Activated CD8-positive, alpha-beta memory T cell treated with anti-CD3 and anti-CD28 coated beads, Interleukin-2, amount 10 ng/mL, durations not matched to agents 7 days and 5 days (primary cell): Measurements from ENCODE around the gene MBTD1. TPM values are rescaled to one million over a fixed set of nuclear protein-coding genes. Genes with fewer than 3 reads are reported as not detected.

ENCODE experiments used
- ATAC-seq: fragments of 150-1000 bp; cut with Tn5 transposase; one replicate; pipeline ENCODE4 v1.10.0; 2021; ENCODE audit warnings: moderate library complexity
- CTCF ChIA-PET: fragments of 350-600 bp; sonication (Branson Sonifier 250); formaldehyde crosslinking; loops from one replicate; lab custom pipeline; 2021; ENCODE audit warnings: antibody characterized with exemption; lab: Charles Lee
- DNase-seq: peaks from one replicate; pipeline ENCODE4 v3.0.0-alpha.2; 2020
- H3K27ac Mint-ChIP-seq: one replicate; pipeline ENCODE4 v1.8.0; 2021; ENCODE audit warnings: mild to moderate bottlenecking, mixed read lengths
- H3K27me3 Mint-ChIP-seq: one replicate; pipeline ENCODE4 v1.8.0; 2021; ENCODE audit warnings: mixed read lengths
- H3K36me3 Mint-ChIP-seq: one replicate; pipeline ENCODE4 v1.8.0; 2021; ENCODE audit warnings: mild to moderate bottlenecking, mixed read lengths
- H3K4me1 Mint-ChIP-seq: one replicate; pipeline ENCODE4 v1.8.0; 2021; ENCODE audit warnings: mixed read lengths
- H3K4me3 Mint-ChIP-seq: one replicate; pipeline ENCODE4 v1.8.0; 2021; ENCODE audit warnings: mild to moderate bottlenecking, moderate library complexity, mixed read lengths
- H3K9me3 Mint-ChIP-seq: one replicate; pipeline ENCODE4 v1.8.0; 2022; ENCODE audit warnings: low read depth, mixed read lengths
- total RNA-seq, 2 experiments: library from RNA; stranded (reverse); gene quantifications; one replicate each; pipeline ENCODE4 v1.2.3, GENCODE V29; 2021

The MBTD1 gene
- total RNA-seq, 2 experiments from 2014 or later, result 10.4 to 11.0 TPM

DNA sequence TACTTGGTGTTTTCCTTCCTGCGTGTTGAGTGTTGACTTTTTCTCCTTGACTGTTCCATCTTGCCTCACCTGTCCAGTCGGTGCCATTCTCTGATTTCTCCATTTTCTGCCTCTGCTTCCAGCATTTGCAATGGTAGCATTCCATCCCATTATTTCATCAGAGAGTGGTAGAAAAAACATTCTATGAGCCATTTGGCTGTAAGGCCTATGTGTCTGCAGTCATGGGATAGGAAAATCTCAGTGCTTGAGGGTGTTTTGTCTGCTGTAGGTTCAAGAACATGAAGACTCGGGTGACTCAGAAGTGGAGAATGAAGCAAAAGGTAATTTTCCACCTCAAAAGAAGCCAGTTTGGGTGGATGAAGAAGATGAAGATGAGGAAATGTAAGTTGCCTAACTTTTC is 3.2 kb upstream of the MBTD1 start:
- Mint-ChIP-seq H3K27ac (peak overlapping the region; percentile 27), H3K9me3 (no peaks in the 10 kb centered on the region), H3K4me1 (peaks cover 47% of the 10 kb centered on the region), H3K4me3 (peak overlapping the region; percentile 46), H3K36me3 (peaks cover 34% of the 10 kb centered on the region), H3K27me3 (no peaks in the 10 kb centered on the region)
- DNase-seq (no peak), ATAC-seq (no peak)
- CTCF ChIA-PET, result no interaction called here

DNA sequence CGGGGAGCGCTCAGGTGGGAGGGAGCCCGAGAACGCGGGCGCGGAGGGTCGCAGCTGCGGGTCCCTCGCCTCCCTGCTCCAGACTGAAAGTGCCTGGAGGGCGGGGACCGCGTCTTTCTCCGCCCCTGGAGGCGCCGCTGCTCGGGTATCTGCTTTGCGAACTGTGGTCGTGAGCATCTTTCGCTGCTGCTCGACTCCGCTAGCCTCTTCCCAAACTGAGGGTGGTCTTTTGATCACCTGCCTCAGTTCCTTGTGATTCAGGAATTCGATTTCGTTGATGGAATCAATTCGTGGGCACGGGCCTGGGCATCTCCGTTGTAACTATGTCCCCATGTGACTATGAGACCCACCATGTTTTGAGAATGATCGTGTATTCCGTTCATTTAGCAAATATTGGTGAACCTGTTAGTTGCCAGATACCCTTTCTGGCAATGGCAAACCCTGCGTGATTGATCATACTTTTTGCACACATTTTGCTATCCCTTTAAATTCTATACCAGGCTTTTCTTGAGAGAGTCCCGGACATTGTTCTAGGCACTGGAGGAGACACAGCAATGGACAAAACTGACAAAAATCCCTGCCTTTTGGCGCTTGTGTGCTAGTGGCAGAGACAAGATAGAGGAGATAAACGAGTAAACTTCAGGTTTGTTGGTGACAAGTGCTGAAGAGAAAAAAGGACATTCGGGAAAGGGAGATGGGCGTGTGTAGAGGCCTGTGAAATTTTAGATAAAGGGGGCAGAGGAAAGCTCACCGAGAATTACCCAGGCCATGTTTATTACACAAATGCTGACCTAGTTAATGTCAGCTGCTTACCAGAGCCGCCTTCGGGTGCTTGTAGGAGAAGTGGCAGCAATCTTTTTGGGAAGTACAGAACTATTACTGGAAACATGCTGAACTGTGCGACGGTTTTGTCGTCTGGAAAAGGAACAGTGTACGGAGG is 1.4 kb upstream of the MBTD1 start:
- peak overlapping the region; percentile 97 for H3K27ac Mint-ChIP-seq
- H3K9me3 Mint-ChIP-seq, result no peaks in the 10 kb centered on the region
- CTCF ChIA-PET, result interaction anchor here (1.0 kb wide), 1 partner anchor 10 kb away, joined by 3 read pairs; no protein-coding TSS in a partner anchor
- peaks cover 55% of the 10 kb centered on the region for H3K4me1 Mint-ChIP-seq
- H3K27me3 Mint-ChIP-seq, result no peaks in the 10 kb centered on the region
- ATAC-seq, result no peak
- DNase-seq, result no peak
- H3K4me3 Mint-ChIP-seq, result peak overlapping the region; percentile 77
- H3K36me3 Mint-ChIP-seq, result peaks cover 24% of the 10 kb centered on the region

DNA sequence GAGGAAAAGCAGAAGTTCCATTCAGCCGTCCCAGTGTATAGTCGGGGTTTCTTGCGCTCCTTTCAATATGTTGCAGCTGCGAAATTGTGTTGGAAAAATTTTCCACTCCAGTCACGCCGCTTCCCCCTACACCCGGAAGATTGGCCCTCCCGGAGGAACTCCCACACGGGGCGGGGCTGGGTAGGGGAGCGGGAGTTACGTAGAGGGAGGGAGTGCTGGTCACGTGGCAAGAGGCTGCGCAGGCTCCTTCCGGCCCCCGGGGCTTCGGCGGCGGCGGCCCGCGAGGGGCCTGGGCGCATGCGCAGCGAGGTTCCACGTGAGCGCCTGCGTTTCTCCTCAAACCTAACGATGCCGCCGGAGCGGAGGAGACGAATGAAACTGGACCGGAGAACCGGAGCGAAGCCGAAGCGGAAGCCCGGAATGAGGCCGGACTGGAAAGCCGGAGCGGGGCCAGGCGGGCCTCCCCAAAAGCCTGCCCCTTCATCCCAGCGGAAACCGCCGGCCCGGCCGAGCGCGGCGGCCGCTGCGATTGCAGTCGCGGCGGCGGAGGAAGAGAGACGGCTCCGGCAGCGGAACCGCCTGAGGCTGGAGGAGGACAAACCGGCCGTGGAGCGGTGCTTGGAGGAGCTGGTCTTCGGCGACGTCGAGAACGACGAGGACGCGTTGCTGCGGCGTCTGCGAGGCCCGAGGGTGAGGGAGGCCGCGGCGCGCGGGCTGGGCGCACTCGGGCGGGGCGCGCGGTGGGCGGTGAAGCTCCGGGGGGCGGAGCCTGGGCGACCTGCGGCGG is 581 bp upstream of the MBTD1 start, which contains the start of gene UTP18:
TSS of gene UTP18 (plus strand) at position 310 of the 787 bp plus-strand sequence. CDS start at position 349, 39 bp downstream.
- H3K9me3 Mint-ChIP-seq, result no peaks in the 10 kb centered on the region
- peak; percentile 84 for ATAC-seq
- peak within 1 kb of the TSS; percentile 77 for H3K4me3 Mint-ChIP-seq
- CTCF ChIA-PET, result interaction anchor here (1.0 kb wide), 1 partner anchor 9 kb away, joined by 3 read pairs; no protein-coding TSS in a partner anchor
- peak within 1 kb of the TSS; percentile 97 for H3K27ac Mint-ChIP-seq
- no peaks in the 10 kb centered on the region for H3K27me3 Mint-ChIP-seq
- peaks cover 22% of the 10 kb centered on the region for H3K36me3 Mint-ChIP-seq
- DNase-seq, result peak; percentile 97
- peaks cover 54% of the 10 kb centered on the region for H3K4me1 Mint-ChIP-seq

GRCh38 chr17:51258756-51259563 is 889 bp downstream of the MBTD1 start:
- CTCF ChIA-PET, result interaction anchor here (0.8 kb wide), 1 partner anchor 23 kb away, joined by 3 read pairs; no protein-coding TSS in a partner anchor
- H3K9me3 Mint-ChIP-seq, result no peaks in the 10 kb centered on the region
- H3K4me3 Mint-ChIP-seq, result peak overlapping the region; percentile 77
- peaks cover 26% of the 10 kb centered on the region for H3K36me3 Mint-ChIP-seq
- H3K4me1 Mint-ChIP-seq, result peaks cover 57% of the 10 kb centered on the region
- ATAC-seq, result no peak
- peak overlapping the region; percentile 72 for H3K27ac Mint-ChIP-seq
- no peaks in the 10 kb centered on the region for H3K27me3 Mint-ChIP-seq
- DNase-seq, result peak; percentile 50

DNA sequence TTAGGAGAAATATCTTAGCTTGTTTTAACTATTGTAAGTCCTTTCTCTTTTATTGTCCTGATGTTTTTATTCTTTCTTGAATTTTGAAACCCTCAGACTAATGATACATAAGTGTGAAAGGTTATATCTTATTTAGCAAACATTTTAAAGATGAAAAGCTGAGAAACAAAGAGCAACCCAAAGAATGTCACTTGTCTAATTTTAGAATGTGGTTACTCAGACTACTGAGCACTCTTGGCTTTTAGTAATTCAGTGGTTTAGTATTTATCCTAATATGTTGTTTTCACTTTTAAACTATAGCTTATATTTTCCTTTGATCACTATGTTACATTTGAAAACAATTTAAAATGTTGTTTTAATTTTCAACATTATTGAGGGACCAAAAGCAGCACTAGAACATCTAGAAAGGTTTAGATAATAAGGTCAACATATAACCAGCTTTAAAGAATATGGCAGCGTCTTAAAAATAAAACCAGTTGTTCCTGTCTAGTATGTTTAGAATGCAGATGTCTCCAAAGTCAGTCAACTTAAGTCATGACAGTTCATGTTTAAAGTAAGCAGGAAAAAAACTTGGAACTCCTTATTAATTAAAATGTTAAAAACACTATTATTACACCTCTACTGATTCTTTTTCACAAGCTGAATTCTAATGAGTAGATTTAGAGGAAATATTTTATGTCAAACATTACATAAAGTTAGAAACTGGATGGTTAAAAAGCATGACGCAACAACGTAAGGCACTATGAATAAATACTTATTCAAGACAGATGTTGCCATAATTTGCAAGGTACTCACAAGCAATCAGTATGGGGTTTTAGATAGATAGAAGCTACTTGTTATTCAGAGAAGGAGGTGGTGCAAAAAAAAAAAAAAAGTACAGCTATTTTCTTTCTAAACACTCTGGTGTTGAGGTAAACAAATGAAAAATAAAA is 2.4 kb downstream of the MBTD1 start:
- Mint-ChIP-seq H3K27ac (no peak overlapping the region), H3K27me3 (no peaks in the 10 kb centered on the region)

DNA sequence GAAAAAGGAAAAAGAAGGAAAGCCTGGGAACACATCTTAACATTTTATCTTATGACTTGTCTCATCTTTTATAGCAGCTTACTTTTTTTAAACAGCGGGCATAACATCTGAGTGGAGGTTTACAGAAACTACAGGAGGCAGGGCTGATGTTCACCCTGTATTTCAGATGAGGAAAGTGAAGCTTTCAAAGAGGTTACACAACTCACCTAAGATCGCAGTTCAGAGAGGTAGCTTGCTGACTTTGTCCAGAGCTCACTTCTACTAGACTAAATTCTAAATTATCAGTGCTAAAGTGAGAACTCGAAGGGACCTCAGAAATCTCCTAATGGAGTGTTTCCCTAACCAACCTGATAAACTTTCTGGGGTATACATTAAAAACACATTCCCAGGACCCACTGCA is 3.7 kb downstream of the MBTD1 start:
- H3K36me3 Mint-ChIP-seq, result peaks cover 30% of the 10 kb centered on the region
- no peaks in the 10 kb centered on the region for H3K27me3 Mint-ChIP-seq
- CTCF ChIA-PET, result no interaction called here
- ATAC-seq, result no peak
- no peak for DNase-seq
- H3K27ac Mint-ChIP-seq, result no peak overlapping the region
- no peak overlapping the region for H3K4me3 Mint-ChIP-seq
- H3K4me1 Mint-ChIP-seq, result peaks cover 46% of the 10 kb centered on the region
- H3K9me3 Mint-ChIP-seq, result no peaks in the 10 kb centered on the region

More for the DNA sequence above, 2.4 kb downstream of the MBTD1 start:
- DNase-seq (no peak), ATAC-seq (no peak)
- CTCF ChIA-PET, result interaction anchor here (0.5 kb wide), 1 partner anchor 23 kb away, joined by 3 read pairs; no protein-coding TSS in a partner anchor
- Mint-ChIP-seq H3K4me3 (peak overlapping the region; percentile 10), H3K9me3 (no peaks in the 10 kb centered on the region), H3K4me1 (peaks cover 50% of the 10 kb centered on the region), H3K36me3 (peaks cover 22% of the 10 kb centered on the region)

DNA sequence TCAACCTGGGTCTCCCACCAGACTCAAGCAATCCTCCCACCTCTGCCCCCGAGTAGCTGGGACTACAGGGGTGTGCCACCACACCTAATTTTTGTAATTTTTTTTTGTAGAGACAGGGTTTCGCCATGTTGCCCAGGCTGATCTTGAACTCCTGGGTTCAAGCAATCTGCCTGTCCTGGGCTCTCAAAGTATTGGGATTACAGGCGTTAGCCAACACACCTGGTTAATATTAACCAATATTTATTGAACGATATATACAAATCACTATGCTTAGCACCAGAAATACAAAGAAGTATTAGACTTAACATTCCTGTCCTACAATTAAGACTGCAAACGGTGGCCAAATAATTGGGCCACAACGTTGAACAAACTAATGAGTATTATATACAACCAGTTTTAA is 4.2 kb downstream of the MBTD1 start:
- Mint-ChIP-seq H3K27ac (no peak overlapping the region), H3K27me3 (no peaks in the 10 kb centered on the region), H3K4me3 (no peak overlapping the region), H3K36me3 (peaks cover 33% of the 10 kb centered on the region), H3K4me1 (peaks cover 49% of the 10 kb centered on the region), H3K9me3 (no peaks in the 10 kb centered on the region)
- ATAC-seq (no peak), DNase-seq (no peak)
- CTCF ChIA-PET, result no interaction called here

DNA sequence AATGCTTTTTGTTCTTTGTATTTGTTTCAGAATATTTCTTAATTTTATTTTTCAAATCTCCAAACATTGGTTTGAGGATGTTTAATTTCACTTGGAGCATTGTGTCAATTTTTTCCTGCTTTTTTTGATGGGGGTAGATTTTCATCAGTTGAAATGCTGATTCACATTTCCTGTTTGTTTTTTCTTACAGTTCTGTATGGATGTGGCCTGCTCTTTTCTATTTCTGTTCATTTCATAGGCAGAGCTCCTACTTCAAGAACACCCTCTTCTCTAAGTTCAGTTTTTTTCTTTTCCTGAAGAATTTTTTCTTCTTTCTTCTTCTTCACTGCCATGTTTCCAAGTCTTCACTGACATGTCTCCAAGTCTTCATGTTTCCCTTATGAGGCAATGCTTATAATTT is 8.8 kb downstream of the MBTD1 start:
- ATAC-seq, result no peak
- DNase-seq, result no peak
- no peak overlapping the region for H3K4me3 Mint-ChIP-seq
- H3K27me3 Mint-ChIP-seq, result no peaks in the 10 kb centered on the region
- H3K4me1 Mint-ChIP-seq, result peaks cover 25% of the 10 kb centered on the region
- H3K27ac Mint-ChIP-seq, result peak overlapping the region; percentile 33
- H3K36me3 Mint-ChIP-seq, result peaks cover 36% of the 10 kb centered on the region
- CTCF ChIA-PET, result interaction anchor here (1.0 to 1.6 kb wide), 2 partner anchors 10 to 13 kb away, joined by 3 to 4 read pairs; partner anchors contain the start of gene UTP18
- H3K9me3 Mint-ChIP-seq, result no peaks in the 10 kb centered on the region

DNA sequence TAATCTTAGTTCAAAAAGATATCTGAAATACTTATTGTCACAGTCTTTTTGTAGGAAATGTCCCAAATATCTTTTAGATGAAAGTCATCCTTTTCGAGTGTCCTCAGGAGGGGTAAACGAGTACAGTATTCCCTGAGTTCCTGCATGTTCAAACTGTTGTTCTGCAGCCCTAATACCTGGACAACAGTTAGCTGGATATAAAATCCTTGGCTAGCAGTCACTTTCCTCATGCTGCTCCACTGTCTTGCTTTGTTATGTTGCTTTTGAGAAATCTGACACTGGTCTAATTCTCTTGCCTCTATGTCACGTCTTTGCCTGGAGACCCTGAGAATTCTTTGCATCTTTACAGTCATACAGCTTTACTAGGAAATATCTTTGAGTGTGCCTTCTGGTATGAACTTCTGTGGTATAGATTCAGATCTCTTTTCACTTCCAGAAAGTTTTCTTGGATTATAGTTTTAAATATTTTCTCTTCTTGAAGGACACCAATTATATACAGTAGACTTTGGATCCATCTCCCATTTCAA is 9.5 kb downstream of the MBTD1 start:
- Mint-ChIP-seq H3K36me3 (peaks cover 34% of the 10 kb centered on the region), H3K27me3 (no peaks in the 10 kb centered on the region), H3K4me1 (peaks cover 23% of the 10 kb centered on the region), H3K4me3 (no peak overlapping the region), H3K9me3 (no peaks in the 10 kb centered on the region), H3K27ac (no peak overlapping the region)
- CTCF ChIA-PET, result interaction anchor here (1.0 to 1.6 kb wide), 2 partner anchors 10 to 12 kb away, joined by 3 to 4 read pairs; partner anchors contain the start of gene UTP18
- DNase-seq (no peak), ATAC-seq (no peak)

GRCh38 chr17:51245535-51245934 is 14.3 kb downstream of the MBTD1 start:
- Mint-ChIP-seq H3K4me1 (peaks cover 9% of the 10 kb centered on the region), H3K27me3 (no peaks in the 10 kb centered on the region), H3K9me3 (no peaks in the 10 kb centered on the region), H3K27ac (no peak overlapping the region), H3K4me3 (no peak overlapping the region), H3K36me3 (peaks cover 10% of the 10 kb centered on the region)
- CTCF ChIA-PET, result no interaction called here
- ATAC-seq, result no peak
- no peak for DNase-seq

DNA sequence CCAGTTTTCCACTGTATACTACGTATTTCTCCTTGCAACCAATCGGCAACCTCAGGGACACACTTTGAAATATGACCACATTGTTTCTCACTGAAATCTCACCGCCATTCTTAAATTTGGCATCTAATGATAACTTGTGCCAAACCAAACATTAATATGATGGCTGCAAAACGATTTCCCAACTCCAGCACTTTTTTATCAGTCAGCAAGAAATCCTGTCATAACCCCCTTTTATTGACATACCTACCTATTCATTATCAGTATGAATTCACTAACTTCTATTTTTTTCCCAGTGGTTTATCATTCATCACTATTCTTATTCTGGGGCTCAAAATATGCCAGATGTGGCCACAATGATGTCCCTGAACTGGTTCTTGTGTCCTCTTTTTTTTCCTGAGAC is 15.8 kb downstream of the MBTD1 start:
- H3K27me3 Mint-ChIP-seq, result no peaks in the 10 kb centered on the region
- CTCF ChIA-PET, result no interaction called here
- no peak overlapping the region for H3K4me3 Mint-ChIP-seq
- H3K9me3 Mint-ChIP-seq, result no peaks in the 10 kb centered on the region
- peaks cover 6% of the 10 kb centered on the region for H3K36me3 Mint-ChIP-seq
- ATAC-seq, result no peak
- no peak for DNase-seq
- H3K27ac Mint-ChIP-seq, result no peak overlapping the region
- peaks cover 9% of the 10 kb centered on the region for H3K4me1 Mint-ChIP-seq
